GM23248 (cell line): ENCODE measurements around the gene ALPL.

Source experiments
- EZH2 ChIP-seq: fragments of 200-600 bp; sonication (generic); IDR thresholded peaks from 2 replicates; pipeline ENCODE4 v1.6.1; 2018; ENCODE audit warnings: antibody characterized with exemption, mild to moderate bottlenecking; ENCODE audit not compliant: insufficient read depth, poor library complexity, severe bottlenecking
- EZH2phosphoT487 ChIP-seq: fragments of 200-600 bp; sonication (generic); IDR thresholded peaks from 2 replicates; pipeline ENCODE4 v1.6.1; 2018; ENCODE audit warnings: antibody characterized with exemption, moderate library complexity, mild to moderate bottlenecking, low read depth; ENCODE audit not compliant: insufficient read depth

DNA sequence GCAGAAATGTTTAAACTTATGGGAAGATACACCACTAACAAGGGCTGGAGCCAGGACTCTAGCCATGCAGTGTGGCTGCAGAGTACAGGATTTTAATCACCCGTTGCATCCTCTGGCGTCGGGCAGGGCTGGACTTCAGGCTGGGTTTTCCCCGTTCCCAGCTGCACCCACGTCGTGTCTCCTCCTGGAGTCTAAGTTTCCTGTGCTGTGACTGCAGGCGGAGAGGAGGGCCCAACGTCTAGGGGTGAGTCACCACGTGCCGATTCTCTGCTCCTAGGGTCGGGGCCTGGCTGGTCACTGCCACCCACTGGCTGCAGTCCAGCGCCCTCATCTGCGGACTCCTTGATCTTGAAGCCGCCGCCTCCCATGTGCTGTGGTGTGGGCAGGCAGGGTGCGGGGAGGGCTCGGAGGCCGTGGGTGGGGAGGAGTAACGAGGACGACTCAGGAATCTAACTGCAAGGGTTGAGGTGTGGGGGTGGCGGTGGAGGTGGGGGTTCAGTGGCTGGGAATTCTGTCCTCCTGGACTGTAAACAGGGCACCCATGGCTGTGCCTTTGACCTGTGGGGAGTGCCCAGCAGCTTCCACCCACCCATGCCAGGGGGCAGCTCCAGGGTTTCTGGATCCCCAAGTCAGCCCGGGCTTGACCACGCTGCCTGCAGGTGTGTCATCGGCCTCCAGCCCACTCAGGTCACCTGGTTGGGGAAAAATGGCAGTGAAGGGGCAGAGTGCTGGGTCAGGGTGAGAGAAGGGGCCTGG is 77.8 kb downstream of the ALPL start:
- no peak for TF ChIP-seq EZH2
- TF ChIP-seq EZH2phosphoT487, result no peak
